ENCODE results near the gene CYB5B.
A peak's percentile ranks its signal among the peaks of the same experiment; 100 is the strongest.
"Not testable (repeated sequence)": the region's sequence is repeated elsewhere in the genome, so short reads cannot be mapped to it uniquely, and the experiment has no call there.

CYB5B gene

DNA sequence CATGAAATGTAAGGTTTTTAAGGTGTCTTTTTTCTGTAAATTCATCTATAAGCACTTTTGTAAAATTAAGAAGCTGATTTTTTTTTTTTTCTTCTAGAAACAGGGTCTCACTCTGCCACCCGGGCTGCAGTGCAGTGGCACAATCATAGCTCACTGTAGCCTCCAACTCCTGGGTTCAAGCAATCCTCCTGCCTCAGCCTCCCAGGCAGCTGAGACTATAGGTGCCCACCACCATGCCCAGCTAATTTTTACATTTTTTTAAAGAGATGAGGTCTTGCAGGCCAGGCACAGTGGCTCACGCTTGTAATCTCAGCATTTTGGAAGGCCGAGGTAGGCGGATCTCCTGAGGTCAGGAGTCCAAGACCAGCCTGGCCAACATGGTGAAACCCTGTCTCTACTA, 4.5 kb upstream of the CYB5B start:
- DNase-seq (ENCODE audit: low spot score in 2 of 2) (no peak), ATAC-seq (ENCODE audit: low read depth) (no peak)
- H3K4me1 Mint-ChIP-seq = peaks cover 9% of the 10 kb centered on the region
- H3K27me3 Mint-ChIP-seq = no peaks in the 10 kb centered on the region
- H3K9me3 Mint-ChIP-seq = no peaks in the 10 kb centered on the region
- H3K27ac Mint-ChIP-seq = no peak overlapping the region
- H3K4me3 Mint-ChIP-seq = no peak overlapping the region
- H3K36me3 Mint-ChIP-seq = no peaks in the 10 kb centered on the region

DNA sequence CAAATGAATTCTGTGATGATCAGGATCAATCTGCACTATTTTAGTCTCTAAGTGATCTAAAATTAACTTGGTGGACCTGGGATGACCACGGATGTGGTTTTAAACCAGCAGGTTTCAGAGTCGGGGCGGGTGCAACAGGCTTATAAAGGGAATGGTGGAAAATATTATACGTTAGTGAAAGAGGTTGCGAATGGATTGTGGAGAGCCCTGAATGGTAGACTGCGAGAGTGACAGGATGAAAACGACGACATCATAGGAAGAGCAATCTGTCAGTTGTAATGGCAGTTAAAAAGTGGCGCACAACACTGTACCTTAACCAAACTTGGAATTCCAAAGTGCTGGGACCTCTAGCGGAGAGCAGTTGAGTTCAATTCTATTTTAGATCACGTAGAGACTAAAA, 1.2 kb upstream of the CYB5B start:
- Mint-ChIP-seq H3K4me1 (peaks cover 12% of the 10 kb centered on the region), H3K27me3 (no peaks in the 10 kb centered on the region), H3K4me3 (peak overlapping the region; percentile 68), H3K27ac (peak overlapping the region; percentile 68), H3K9me3 (no peaks in the 10 kb centered on the region), H3K36me3 (peaks cover 2% of the 10 kb centered on the region)
- ATAC-seq (ENCODE audit: low read depth) (no peak), DNase-seq (ENCODE audit: low spot score in 2 of 2) (no peak)

DNA sequence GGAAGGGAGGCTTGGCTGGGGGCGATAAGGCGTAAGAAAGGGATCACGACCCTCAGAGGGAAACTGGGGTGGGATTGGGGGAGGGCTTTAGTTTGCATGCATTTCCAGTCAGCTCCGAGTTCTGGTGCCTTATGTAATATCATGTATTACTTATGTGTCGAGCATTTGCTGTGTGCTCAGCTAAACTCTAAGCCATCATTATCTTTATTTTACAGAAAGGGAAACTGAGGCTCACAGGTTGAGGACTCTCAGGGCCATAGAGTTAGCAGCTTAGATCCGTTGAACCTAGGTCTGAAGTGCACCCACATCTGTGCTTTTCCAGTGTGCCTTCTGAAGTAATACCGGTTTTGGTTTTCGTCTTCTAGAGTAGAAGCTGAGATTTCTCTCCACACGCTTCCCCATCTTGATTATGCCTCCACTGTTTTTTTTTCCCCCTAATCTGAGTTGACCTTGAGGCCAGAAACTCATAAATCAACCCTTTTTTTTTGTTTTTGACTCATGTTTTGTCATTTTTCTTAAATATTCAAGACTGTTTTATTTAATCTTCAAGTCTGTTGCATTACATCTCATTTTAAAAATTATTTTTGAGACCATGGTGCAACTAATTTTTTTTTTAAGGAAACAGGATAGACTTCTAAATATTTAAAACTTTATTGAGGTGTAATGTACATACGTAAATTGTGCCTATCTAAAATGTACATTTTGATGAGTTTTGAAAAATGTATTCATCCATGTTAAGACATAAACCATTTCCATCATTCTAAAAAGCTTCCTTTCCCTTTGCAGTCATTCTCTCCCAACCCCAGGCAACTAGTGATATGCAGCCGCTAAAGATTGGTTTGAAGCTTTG, 741 bp downstream of the CYB5B start:
- DNase-seq (ENCODE audit: low spot score in 2 of 2) (no peak), ATAC-seq (ENCODE audit: low read depth) (no peak)
- Mint-ChIP-seq H3K4me3 (peak overlapping the region; percentile 96), H3K9me3 (peaks cover 6% of the 10 kb centered on the region), H3K27ac (peak overlapping the region; percentile 93), H3K4me1 (peaks cover 19% of the 10 kb centered on the region), H3K27me3 (no peaks in the 10 kb centered on the region), H3K36me3 (peaks cover 17% of the 10 kb centered on the region)

DNA sequence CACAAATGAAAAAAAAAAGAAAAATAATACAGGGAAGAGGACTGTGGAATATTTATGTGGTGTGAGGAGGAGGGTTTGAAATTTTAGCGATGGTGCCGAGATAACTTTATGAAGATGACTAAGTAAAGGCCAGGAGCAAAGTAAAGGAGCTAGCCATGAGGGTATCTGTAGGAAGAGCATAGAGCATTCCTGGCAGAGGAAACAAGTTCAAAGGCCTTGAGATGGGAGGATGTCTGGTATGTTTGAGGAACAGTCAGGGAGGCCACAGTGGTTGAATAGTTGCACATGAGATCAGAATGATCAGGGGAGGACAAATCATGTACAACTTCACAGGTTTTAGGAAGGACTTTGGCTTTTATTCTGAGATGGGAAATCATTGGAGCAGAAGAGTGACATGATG, 4.2 kb downstream of the CYB5B start:
- H3K27ac Mint-ChIP-seq = no peak overlapping the region
- H3K9me3 Mint-ChIP-seq = peaks cover 6% of the 10 kb centered on the region
- H3K4me1 Mint-ChIP-seq = peaks cover 19% of the 10 kb centered on the region
- ATAC-seq (ENCODE audit: low read depth) (no peak), DNase-seq (ENCODE audit: low spot score in 2 of 2) (no peak)
- H3K27me3 Mint-ChIP-seq = no peaks in the 10 kb centered on the region
- H3K36me3 Mint-ChIP-seq = peaks cover 27% of the 10 kb centered on the region
- no peak overlapping the region for H3K4me3 Mint-ChIP-seq

DNA sequence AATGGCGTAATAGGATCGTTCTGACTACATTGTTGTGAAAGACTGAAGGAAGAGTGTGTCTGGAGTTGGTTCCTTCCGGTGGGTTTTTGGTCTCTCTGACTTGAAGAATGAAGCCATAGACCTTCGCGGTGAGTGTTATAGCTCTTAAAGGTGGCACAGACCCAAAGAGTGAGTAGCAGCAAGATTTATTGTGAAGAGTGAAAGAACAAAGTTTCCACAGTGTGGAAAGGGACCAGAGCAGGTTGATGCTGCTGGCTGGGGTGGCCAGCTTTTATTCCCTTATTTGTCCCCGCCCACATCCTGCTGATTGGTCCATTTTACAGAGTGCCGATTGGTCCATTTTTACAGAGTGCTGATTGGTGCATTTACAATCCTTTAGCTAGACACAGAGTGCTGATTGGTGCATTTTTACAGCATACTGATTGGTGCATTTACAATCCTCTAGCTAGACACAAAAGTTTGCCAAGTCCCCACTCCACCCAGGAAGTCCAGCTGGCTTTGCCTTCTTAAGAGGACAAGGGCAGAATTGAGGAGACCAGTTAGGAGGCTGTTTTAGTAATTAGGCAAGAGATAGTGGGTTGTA, 4.7 kb downstream of the CYB5B start:
- H3K4me1 Mint-ChIP-seq = peaks cover 19% of the 10 kb centered on the region
- H3K4me3 Mint-ChIP-seq; H3K27me3 Mint-ChIP-seq; ATAC-seq (ENCODE audit: low read depth); H3K9me3 Mint-ChIP-seq; H3K27ac Mint-ChIP-seq; DNase-seq (ENCODE audit: low spot score in 2 of 2): not testable (repeated sequence)
- peaks cover 27% of the 10 kb centered on the region for H3K36me3 Mint-ChIP-seq

DNA sequence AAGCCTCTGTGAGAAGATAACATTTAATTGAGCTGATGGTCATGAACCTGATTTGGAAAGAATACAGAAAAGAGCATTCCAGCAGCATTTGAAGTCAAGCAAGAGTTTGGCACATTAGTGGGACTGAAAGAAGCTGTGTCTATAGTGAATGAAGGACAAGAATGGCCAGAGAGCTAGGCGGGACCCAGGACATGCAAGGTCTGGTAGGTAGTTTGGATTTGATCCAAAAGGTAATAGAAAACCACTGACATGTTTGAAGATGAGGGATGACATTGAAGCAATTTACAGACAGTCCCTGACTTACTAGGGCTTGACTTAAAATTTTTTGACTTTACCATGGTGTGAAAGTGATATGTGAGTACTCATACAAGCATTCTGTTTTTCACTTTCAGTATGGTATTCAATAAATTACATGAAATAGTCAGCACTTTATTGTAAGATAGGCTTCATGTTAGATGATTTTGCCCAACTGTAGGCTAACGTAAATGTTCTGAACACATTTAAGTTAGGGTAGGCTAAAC, 7.6 kb downstream of the CYB5B start:
- Mint-ChIP-seq H3K9me3 (peaks cover 6% of the 10 kb centered on the region), H3K27ac (no peak overlapping the region), H3K27me3 (no peaks in the 10 kb centered on the region), H3K4me1 (peaks cover 26% of the 10 kb centered on the region), H3K4me3 (no peak overlapping the region), H3K36me3 (peaks cover 27% of the 10 kb centered on the region)
- ATAC-seq (ENCODE audit: low read depth) (no peak), DNase-seq (ENCODE audit: low spot score in 2 of 2) (no peak)

DNA sequence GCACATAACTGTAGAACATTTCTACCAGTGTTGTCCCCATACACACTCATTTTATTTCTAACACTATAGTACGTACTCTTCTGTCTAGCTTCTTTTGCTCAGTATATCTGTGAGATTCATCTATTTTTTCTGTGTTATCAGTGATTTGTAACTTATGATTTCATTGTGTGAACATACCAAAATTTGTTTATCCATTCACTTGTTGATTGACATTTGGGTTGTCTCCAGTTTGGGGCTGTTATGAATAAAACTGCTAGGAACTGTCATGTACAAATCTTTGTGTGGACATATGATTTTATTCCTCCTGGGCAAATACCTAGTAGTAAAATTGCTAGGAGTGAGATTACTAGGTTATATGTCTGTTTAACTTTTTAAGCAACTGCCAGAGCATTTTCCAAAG, 9.6 kb downstream of the CYB5B start:
- Mint-ChIP-seq H3K36me3 (peaks cover 22% of the 10 kb centered on the region), H3K4me1 (peaks cover 35% of the 10 kb centered on the region), H3K9me3 (no peaks in the 10 kb centered on the region), H3K27ac (peak overlapping the region; percentile 24), H3K27me3 (no peaks in the 10 kb centered on the region), H3K4me3 (no peak overlapping the region)
- no peak for ATAC-seq (ENCODE audit: low read depth)
- DNase-seq (ENCODE audit: low spot score in 2 of 2) = no peak

DNA sequence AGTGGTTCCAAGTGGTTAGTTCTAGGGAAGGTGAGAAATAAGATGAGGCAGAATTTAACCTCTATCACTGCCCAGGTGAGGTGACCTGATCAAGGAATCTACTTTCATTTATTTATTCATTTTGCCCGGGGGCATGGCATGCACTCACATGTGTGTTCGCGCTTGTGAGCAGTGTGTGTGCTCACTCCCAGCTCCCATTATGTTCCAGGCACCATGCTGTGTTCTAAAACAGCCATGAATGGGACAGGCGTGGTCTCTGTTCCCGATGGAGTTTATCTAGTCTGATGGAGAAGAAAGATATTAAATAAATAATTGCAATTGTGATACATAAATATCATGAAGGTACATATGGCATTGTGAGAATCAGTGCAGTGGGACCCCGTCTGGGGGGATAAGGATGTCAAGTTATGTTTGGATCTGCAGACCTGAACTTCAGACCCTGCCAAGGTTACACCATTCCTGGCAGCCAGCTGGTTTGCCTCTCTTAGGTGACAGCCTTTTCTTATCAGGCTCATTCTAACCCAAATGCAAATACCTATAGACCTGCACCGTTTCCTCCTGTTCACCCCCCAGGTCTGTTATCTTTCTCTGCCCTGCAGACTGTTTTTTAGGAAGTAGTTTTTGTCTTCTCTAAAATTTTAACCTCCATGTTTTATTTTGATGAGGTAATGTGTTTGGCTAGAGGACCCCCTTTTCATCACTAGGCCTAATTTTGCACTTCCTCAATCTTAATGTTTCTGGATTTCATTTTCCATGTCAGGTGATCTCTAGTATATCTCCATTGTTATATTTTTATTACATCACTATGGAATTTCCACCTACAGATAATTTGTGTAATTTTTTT, 11.8 kb downstream of the CYB5B start:
- no peak for DNase-seq (ENCODE audit: low spot score in 2 of 2)
- peak; percentile 87 for ATAC-seq (ENCODE audit: low read depth)
- no peak overlapping the region for H3K4me3 Mint-ChIP-seq
- no peaks in the 10 kb centered on the region for H3K27me3 Mint-ChIP-seq
- peaks cover 34% of the 10 kb centered on the region for H3K4me1 Mint-ChIP-seq
- peaks cover 15% of the 10 kb centered on the region for H3K36me3 Mint-ChIP-seq
- H3K9me3 Mint-ChIP-seq = no peaks in the 10 kb centered on the region
- peak overlapping the region; percentile 58 for H3K27ac Mint-ChIP-seq

DNA sequence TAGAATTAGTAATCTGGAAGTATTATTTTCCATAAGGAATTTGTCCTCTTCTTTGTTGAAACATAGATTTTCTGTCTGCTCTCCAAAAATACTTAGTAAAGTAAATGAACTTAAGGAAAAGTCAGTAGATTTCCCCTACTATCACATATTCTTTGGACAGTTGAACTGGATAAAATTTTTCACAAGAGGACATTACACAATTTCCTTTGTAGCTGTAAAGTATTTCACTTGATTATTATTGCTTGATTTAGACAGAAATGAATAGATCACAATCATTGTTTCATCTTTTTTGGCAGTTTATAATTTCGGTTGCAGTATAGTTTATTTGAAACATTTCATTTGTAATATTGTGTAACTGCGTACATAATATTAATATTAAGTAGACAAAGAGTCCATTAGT, 12.5 kb downstream of the CYB5B start:
- Mint-ChIP-seq H3K9me3 (no peaks in the 10 kb centered on the region), H3K4me1 (peaks cover 32% of the 10 kb centered on the region), H3K4me3 (no peak overlapping the region), H3K36me3 (peaks cover 11% of the 10 kb centered on the region), H3K27me3 (no peaks in the 10 kb centered on the region), H3K27ac (peak overlapping the region; percentile 58)
- ATAC-seq (ENCODE audit: low read depth) (no peak), DNase-seq (ENCODE audit: low spot score in 2 of 2) (no peak)

DNA sequence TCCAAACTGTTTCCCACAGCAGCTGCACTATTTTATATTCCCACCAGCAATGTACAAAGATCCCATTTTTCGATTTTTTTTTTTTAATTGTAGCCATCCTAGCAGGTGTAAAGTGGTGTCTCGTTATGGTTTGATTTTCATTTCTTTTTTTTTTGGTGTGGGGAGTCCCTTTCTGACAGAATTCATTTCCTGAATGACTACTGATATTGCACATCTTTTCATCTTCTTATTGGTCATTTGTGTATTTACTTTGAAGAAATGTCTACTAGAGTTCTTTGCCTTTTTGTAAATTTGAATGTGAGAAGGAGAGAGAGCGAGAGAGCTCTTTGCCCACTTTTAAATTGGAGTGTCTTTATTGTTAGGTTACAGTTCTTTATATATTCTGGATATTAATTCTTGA, 14.0 kb downstream of the CYB5B start:
- Mint-ChIP-seq H3K4me1 (peaks cover 29% of the 10 kb centered on the region), H3K27me3 (no peaks in the 10 kb centered on the region), H3K9me3 (no peaks in the 10 kb centered on the region), H3K36me3 (peaks cover 7% of the 10 kb centered on the region), H3K27ac (peak overlapping the region; percentile 71), H3K4me3 (no peak overlapping the region)
- ATAC-seq (ENCODE audit: low read depth) (peak; percentile 43), DNase-seq (ENCODE audit: low spot score in 2 of 2) (no peak)

DNA sequence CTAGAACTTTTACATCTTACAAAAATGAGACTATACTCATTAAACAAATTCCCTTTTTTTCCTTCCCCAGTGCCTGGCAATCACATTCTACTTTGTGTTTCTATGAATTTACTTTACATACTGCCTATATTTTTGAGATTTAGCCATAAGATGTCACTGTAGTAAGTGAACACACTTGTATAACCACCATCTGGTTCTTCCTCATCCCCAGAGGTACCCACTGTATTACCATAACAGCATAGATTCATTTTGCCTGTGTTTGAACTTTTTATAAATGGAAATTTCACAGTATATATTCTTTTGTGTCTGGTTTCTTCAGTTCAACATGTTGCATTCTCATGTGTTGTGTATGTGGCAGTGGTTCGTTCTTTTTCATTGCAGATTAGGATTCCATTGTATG, 15.8 kb downstream of the CYB5B start:
- Mint-ChIP-seq H3K4me3 (no peak overlapping the region), H3K27me3 (no peaks in the 10 kb centered on the region), H3K4me1 (peaks cover 33% of the 10 kb centered on the region), H3K36me3 (peaks cover 7% of the 10 kb centered on the region), H3K27ac (peak overlapping the region; percentile 56), H3K9me3 (no peaks in the 10 kb centered on the region)
- ATAC-seq (ENCODE audit: low read depth) = no peak
- DNase-seq (ENCODE audit: low spot score in 2 of 2) = no peak

DNA sequence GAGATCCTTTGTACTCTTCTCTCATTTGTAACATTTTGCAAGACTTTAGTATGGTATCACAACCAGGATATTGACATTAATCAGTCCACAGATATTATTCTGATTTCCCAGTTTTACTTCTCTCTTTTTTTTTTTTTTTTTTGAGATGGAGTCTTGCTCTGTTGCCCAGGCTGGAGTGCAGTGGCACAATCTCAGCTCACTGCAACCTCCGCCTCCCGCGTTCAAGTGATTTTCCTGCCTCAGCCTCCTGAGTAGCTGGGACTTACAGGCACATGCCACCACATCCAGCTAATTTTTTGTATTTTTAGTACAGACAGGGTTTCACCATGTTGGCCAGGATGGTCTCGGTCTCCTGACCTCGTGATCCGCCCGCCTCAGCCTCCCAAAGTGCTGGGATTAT, 16.6 kb downstream of the CYB5B start:
- ATAC-seq (ENCODE audit: low read depth); H3K27me3 Mint-ChIP-seq; DNase-seq (ENCODE audit: low spot score in 2 of 2); H3K36me3 Mint-ChIP-seq; H3K4me3 Mint-ChIP-seq; H3K9me3 Mint-ChIP-seq; H3K27ac Mint-ChIP-seq: not testable (repeated sequence)
- H3K4me1 Mint-ChIP-seq = peaks cover 32% of the 10 kb centered on the region

DNA sequence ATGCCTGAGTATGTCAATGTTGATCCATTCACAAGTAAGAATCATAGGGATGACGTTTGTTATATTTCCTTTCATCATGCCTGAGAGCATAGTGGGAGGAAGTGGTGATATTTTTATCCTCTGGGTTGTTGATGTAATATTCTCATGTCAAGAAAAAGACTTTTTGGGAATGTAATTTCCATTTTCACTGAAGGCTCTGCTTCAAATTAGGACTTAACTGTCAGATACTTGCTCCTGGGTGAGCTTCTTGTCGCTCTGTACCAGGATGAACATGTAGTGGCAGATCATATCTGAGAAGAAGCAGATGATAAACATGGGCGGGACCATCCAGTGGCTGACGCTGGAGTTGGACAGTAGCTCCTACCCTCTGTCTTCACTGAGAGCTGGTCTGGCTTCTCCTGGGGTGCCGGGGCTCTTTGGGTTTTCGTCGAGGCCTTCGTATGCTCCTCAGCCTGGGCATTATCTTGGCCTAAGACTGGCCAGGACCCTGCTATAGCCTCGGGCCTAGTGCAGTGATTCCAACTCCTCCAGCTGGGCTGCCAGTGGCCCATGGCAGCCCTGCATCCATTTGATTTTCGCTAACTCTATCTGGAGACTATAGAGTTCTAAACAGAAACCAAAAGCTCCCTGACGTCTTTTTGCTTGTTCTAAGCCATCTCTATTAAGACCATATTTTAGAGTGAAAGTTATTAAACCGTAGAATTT, 19.7 kb downstream of the CYB5B start:
- Mint-ChIP-seq H3K4me1 (peaks cover 17% of the 10 kb centered on the region), H3K27ac (peak overlapping the region; percentile 81), H3K9me3 (no peaks in the 10 kb centered on the region), H3K27me3 (no peaks in the 10 kb centered on the region), H3K36me3 (peaks cover 14% of the 10 kb centered on the region), H3K4me3 (peak overlapping the region; percentile 58)
- DNase-seq (ENCODE audit: low spot score in 2 of 2) (no peak), ATAC-seq (ENCODE audit: low read depth) (peak; percentile 77)
